Stimulated activated CD4-positive, alpha-beta T cell treated with anti-CD3 and anti-CD28 coated beads, Interleukin-15, amount 100 ng/mL, for 48 hours (primary cell): ENCODE data around the gene ANKLE2.

Experiments
- DNase-seq, 2 donors: peaks; one replicate each; pipeline ENCODE4 v3.0.0-alpha.2; 2020; ENCODE audit warnings: low read depth in 2 of 2

Gene ANKLE2

GRCh38 chr12:132687211-132688164, 74.1 kb downstream of the ANKLE2 start, which contains the start of the genes POLE and PXMP2:
TSS of gene POLE (minus strand) at chr12:132687342. CDS start at chr12:132687315, 27 bp downstream.
TSS of gene PXMP2 (plus strand) at chr12:132687587. CDS start at chr12:132687671, 84 bp downstream.
- DNase-seq, result peak; percentile 89 to 94

GRCh38 chr12:132686825-132687210, 74.8 kb downstream of the ANKLE2 start:
- no peak for DNase-seq

GRCh38 chr12:132685400-132685799, 76.2 kb downstream of the ANKLE2 start:
- DNase-seq, result no peak

GRCh38 chr12:132677492-132677891, 84.1 kb downstream of the ANKLE2 start:
- DNase-seq, result no peak

GRCh38 chr12:132675757-132676432, 85.7 kb downstream of the ANKLE2 start:
- no peak for DNase-seq
